IMR-90 (cell line): ENCODE measurements around the gene GABPB1. TPM values are rescaled to one million over a fixed set of nuclear protein-coding genes. Genes with fewer than 3 reads are reported as not detected.

Experiments
- ATAC-seq: fragments of 200-7000 bp; cut with Tn5 transposase; 2 replicates; pipeline ENCODE4 v1.9.1; 2020; ENCODE audit warnings: low read depth, mild to moderate bottlenecking, moderate library complexity
- BruUV-seq: library from RNA; stranded (reverse); fragments of 400-500 nt; replicated peaks from 2 replicates; lab custom pipeline; 2021; lab: Mats Ljungman, UMichigan
- CTCF ChIA-PET: fragments of 300-600 bp; formaldehyde crosslinking; extraction: SDS; loops from one replicate; lab custom pipeline; 2021; ENCODE audit warnings: antibody characterized with exemption; lab: Yijun Ruan, JAX
- POLR2A ChIA-PET: fragments of 300-600 bp; sonication (Branson Sonifier 250); formaldehyde crosslinking; loops from one replicate; lab custom pipeline; 2022; ENCODE audit warnings: antibody characterized with exemption; ENCODE audit not compliant: unreplicated experiment; lab: Charles Lee
- DNase-seq: peaks from one replicate; pipeline ENCODE4 v3.0.0; 2013
- H2AFZ ChIP-seq: replicated peaks from 2 replicates; pipeline ENCODE3; 2013; ENCODE audit warnings: low read length, mild to moderate bottlenecking; ENCODE audit not compliant: poor library complexity
- H2AK5ac ChIP-seq: 2 replicates; pipeline ENCODE4 v1.6.1; 2013; ENCODE audit warnings: low read depth, low read length, inconsistent platforms
- H2AK9ac ChIP-seq: replicated peaks from 2 replicates; pipeline ENCODE3; 2013; ENCODE audit warnings: mild to moderate bottlenecking, low read depth, low read length, moderate library complexity; ENCODE audit not compliant: poor library complexity
- H2BK120ac ChIP-seq: 2 replicates; pipeline ENCODE4 v1.6.1; 2013; ENCODE audit warnings: low read depth, low read length, inconsistent platforms
- H2BK15ac ChIP-seq: 3 replicates; pipeline ENCODE4 v1.6.1; 2013; ENCODE audit warnings: low read depth, low read length, inconsistent platforms
- H2BK20ac ChIP-seq: 2 replicates; pipeline ENCODE4 v1.6.1; 2013; ENCODE audit warnings: low read depth, mild to moderate bottlenecking, inconsistent platforms, low read length, moderate library complexity
- H2BK5ac ChIP-seq: 2 replicates; pipeline ENCODE4 v1.6.1; 2013; ENCODE audit warnings: mild to moderate bottlenecking, low read depth, low read length, inconsistent platforms; ENCODE audit not compliant: poor library complexity, severe bottlenecking
- H3K14ac ChIP-seq: replicated peaks from 2 replicates; pipeline ENCODE4 v1.6.1; 2013; ENCODE audit warnings: low read depth, low read length, inconsistent platforms
- H3K18ac ChIP-seq: 2 replicates; pipeline ENCODE4 v1.6.1; 2013; ENCODE audit warnings: low read depth, low read length, control low read depth
- H3K23ac ChIP-seq: 2 replicates; pipeline ENCODE4 v1.6.1; 2013; ENCODE audit warnings: low read depth, low read length, inconsistent platforms
- H3K27ac ChIP-seq: 2 replicates; pipeline ENCODE4 v1.5.1; 2013; ENCODE audit warnings: mild to moderate bottlenecking, control low read depth, low read length; ENCODE audit not compliant: insufficient read depth
- H3K27me3 ChIP-seq: 2 replicates; pipeline ENCODE4 v1.6.1; 2013; ENCODE audit warnings: low read length; ENCODE audit not compliant: control insufficient read depth, insufficient read depth
- H3K36me3 ChIP-seq: 2 replicates; pipeline ENCODE4 v1.6.1; 2013; ENCODE audit warnings: low read length, mixed read lengths; ENCODE audit not compliant: control insufficient read depth, insufficient read depth
- H3K4ac ChIP-seq: 2 replicates; pipeline ENCODE4 v1.6.1; 2013; ENCODE audit warnings: low read depth, low read length, inconsistent platforms
- H3K4me1 ChIP-seq: 2 replicates; pipeline ENCODE4 v1.6.1; 2013; ENCODE audit warnings: low read length, mixed read lengths; ENCODE audit not compliant: control insufficient read depth, insufficient read depth
- H3K4me2 ChIP-seq: 2 replicates; pipeline ENCODE4 v1.6.1; 2013; ENCODE audit warnings: low read depth, mild to moderate bottlenecking, control low read depth, low read length, moderate library complexity
- H3K4me3 ChIP-seq: 2 replicates; pipeline ENCODE4 v1.5.1; 2013; ENCODE audit warnings: low read depth, mild to moderate bottlenecking, control low read depth, low read length, moderate library complexity; ENCODE audit not compliant: insufficient read depth
- H3K56ac ChIP-seq: 2 replicates; pipeline ENCODE4 v1.6.1; 2013; ENCODE audit warnings: low read length, inconsistent platforms; ENCODE audit not compliant: insufficient read depth; ENCODE audit errors: extremely low read depth
- H3K79me1 ChIP-seq, 2 experiments: 2 replicates each; pipeline ENCODE4 v1.6.1; 2013; ENCODE audit warnings: low read length in 2 of 2, inconsistent platforms in 1 of 2, low read depth in 1 of 2
- H3K9ac ChIP-seq: 2 replicates; pipeline ENCODE4 v1.6.1; 2013; ENCODE audit warnings: low read depth, low read length, control low read depth
- H3K9me1 ChIP-seq: 2 replicates; pipeline ENCODE4 v1.6.1; 2013; ENCODE audit warnings: low read length, inconsistent platforms; ENCODE audit not compliant: insufficient read depth
- H3K9me3 ChIP-seq: 2 replicates; pipeline ENCODE4 v1.6.1; 2013; ENCODE audit warnings: low read length; ENCODE audit not compliant: control insufficient read depth, insufficient read depth
- H4K20me1 ChIP-seq: 2 replicates; pipeline ENCODE4 v1.6.1; 2013; ENCODE audit warnings: low read length, inconsistent platforms; ENCODE audit not compliant: insufficient read depth
- H4K5ac ChIP-seq: 2 replicates; pipeline ENCODE4 v1.6.1; 2013; ENCODE audit warnings: mild to moderate bottlenecking, low read depth, low read length, control low read depth
- H4K8ac ChIP-seq, 2 experiments: 2 replicates each; pipeline ENCODE4 v1.6.1; 2013; ENCODE audit warnings: low read depth in 2 of 2, low read length in 2 of 2, control low read depth in 1 of 2, inconsistent platforms in 1 of 2
- H4K91ac ChIP-seq: 2 replicates; pipeline ENCODE4 v1.6.1; 2013; ENCODE audit warnings: low read depth, low read length, inconsistent platforms; ENCODE audit not compliant: insufficient read depth
- BHLHE40 ChIP-seq: fragments of 150-350 bp; IDR thresholded peaks from 2 replicates; pipeline ENCODE4 v1.6.1; 2016; ENCODE audit warnings: mild to moderate bottlenecking, low read depth, low read length
- CEBPB ChIP-seq: IDR thresholded peaks from 2 replicates; pipeline ENCODE4 v1.6.1; 2012; ENCODE audit warnings: low read depth, low read length, improper control_type of control experiment
- CHD1 ChIP-seq: IDR thresholded peaks from 2 replicates; pipeline ENCODE4 v1.6.1; 2012; ENCODE audit warnings: low read depth, low read length, improper control_type of control experiment
- CTCF ChIP-seq: conservative IDR thresholded peaks from 2 replicates; pipeline ENCODE4 v1.5.1; 2012; ENCODE audit warnings: mild to moderate bottlenecking, low read depth, low read length, improper control_type of control experiment
- FOS ChIP-seq: fragments of 150-350 bp; IDR thresholded peaks from 2 replicates; pipeline ENCODE4 v1.6.1; 2016; ENCODE audit warnings: low read depth, low read length
- MAFK ChIP-seq: IDR thresholded peaks from 2 replicates; pipeline ENCODE4 v1.6.1; 2012; ENCODE audit warnings: low read depth, low read length, improper control_type of control experiment
- MAZ ChIP-seq: IDR thresholded peaks from 2 replicates; pipeline ENCODE4 v1.6.1; 2012; ENCODE audit warnings: low read depth, mild to moderate bottlenecking, low read length, improper control_type of control experiment, moderate library complexity, borderline replicate concordance
- MXI1 ChIP-seq: IDR thresholded peaks from 2 replicates; pipeline ENCODE4 v1.6.1; 2012; ENCODE audit warnings: low read depth, mild to moderate bottlenecking, low read length, moderate library complexity, borderline replicate concordance
- NFE2L2 ChIP-seq: fragments of 150-350 bp; IDR thresholded peaks from 2 replicates; pipeline ENCODE4 v1.6.1; 2016; ENCODE audit warnings: low read depth, mild to moderate bottlenecking, low read length
- POLR2A ChIP-seq: IDR thresholded peaks from 2 replicates; pipeline ENCODE4 v1.6.1; 2012; ENCODE audit warnings: mild to moderate bottlenecking, low read depth, low read length
- RAD21 ChIP-seq: IDR thresholded peaks from 2 replicates; pipeline ENCODE4 v1.6.1; 2012; ENCODE audit warnings: low read length, improper control_type of control experiment
- RCOR1 ChIP-seq: IDR thresholded peaks from 2 replicates; pipeline ENCODE4 v1.6.1; 2012; ENCODE audit warnings: mild to moderate bottlenecking, low read length, improper control_type of control experiment; ENCODE audit not compliant: insufficient replicate concordance
- RFX5 ChIP-seq: IDR thresholded peaks from 2 replicates; pipeline ENCODE4 v1.8.0; 2012; ENCODE audit warnings: low read depth, mild to moderate bottlenecking, low read length, moderate library complexity
- SMC3 ChIP-seq: fragments of 150-350 bp; IDR thresholded peaks from 2 replicates; pipeline ENCODE4 v1.6.1; 2016; ENCODE audit warnings: low read depth, mild to moderate bottlenecking, antibody characterized with exemption, low read length, moderate library complexity
- USF2 ChIP-seq: fragments of 150-350 bp; IDR thresholded peaks from 2 replicates; pipeline ENCODE4 v1.6.1; 2017; ENCODE audit warnings: mild to moderate bottlenecking, antibody characterized with exemption, low read length, low read depth
- WGBS, 2 experiments: methylation state at CpG; one replicate each; pipeline versions ENCODE4 v1.1.5 to v1.1.7; 2013; ENCODE audit warnings: missing lambda C conversion rate in 2 of 2; ENCODE audit not compliant: insufficient read length in 1 of 2; ENCODE audit errors: extremely low coverage in 2 of 2; 5-methylcytosine and 5-hydroxymethylcytosine counted together
- dilution Hi-C: fragments of 300-500 bp; cut with HindIII; formaldehyde crosslinking; loops from one replicate; pipeline ENCODE4 v1.14.3; 2018; ENCODE audit warnings: low sequenced_read_pairs; ENCODE audit not compliant: unreplicated experiment
- in situ Hi-C: fragments of 300-500 bp; cut with MboI; formaldehyde crosslinking; loops from 3 replicates; pipeline ENCODE4 v1.14.3; 2019; ENCODE audit warnings: low sequenced_read_pairs, inconsistent platforms, mixed read lengths
- intact Hi-C: fragments of 100-400 bp; cut with micrococcal nuclease; formaldehyde crosslinking; loops from 2 replicates; pipeline ENCODE4 v1.10.0; 2022
- polyA plus RNA-seq, 3 experiments: library from polyadenylated mRNA; depleted of rRNA; stranded (reverse); fragments of >200 nt; gene quantifications; 2 replicates each; pipeline ENCODE4 v1.2.3, GENCODE V29; 2012; ENCODE audit warnings: low replicate concordance in 1 of 3
- total RNA-seq: library from RNA; depleted of rRNA; stranded (reverse); fragments of >200 nt; gene quantifications from 2 replicates; pipeline ENCODE4 v1.2.3, GENCODE V29; 2012
- TF ChIP-seq, protein P1 (sequence below): fragments of 150-350 bp; IDR thresholded peaks from 2 replicates; pipeline ENCODE4 v1.6.1; 2016; ENCODE audit warnings: low read depth, mild to moderate bottlenecking, low read length, moderate library complexity, borderline replicate concordance

Gene GABPB1
- total and polyA plus RNA-seq, 2 of the 4 experiments (the other 2 are of a cell fraction) = 26.3 to 89.3 TPM

GRCh38 chr15:50278496-50278895 is 76.5 kb downstream of the GABPB1 start:
- Histone ChIP-seq H4K5ac (no peak overlapping the region), H3K9me1 (no peaks in the 10 kb centered on the region; the same call in 1 of the 2 replicates), H3K27ac (no peak overlapping the region), H3K27me3 (no peaks in the 10 kb centered on the region), H3K14ac (no peak overlapping the region), H3K4me2 (no peak overlapping the region), H4K8ac (no peak overlapping the region), H3K79me1 (no peaks in the 10 kb centered on the region), H2BK5ac (no peak overlapping the region), H3K36me3 (peaks cover 2% of the 10 kb centered on the region; the same call in 1 of the 2 replicates), H4K91ac (no peak overlapping the region), H3K4ac (no peak overlapping the region), H2AFZ (no peak overlapping the region), H3K18ac (no peak overlapping the region), H3K4me3 (no peak overlapping the region), H3K9me3 (no peaks in the 10 kb centered on the region), H2AK5ac (no peak overlapping the region), H2BK20ac (no peak overlapping the region), H3K9ac (no peak overlapping the region), H2BK120ac (no peak overlapping the region), H3K23ac (no peak overlapping the region), H3K4me1 (no peaks in the 10 kb centered on the region), H2AK9ac (no peak overlapping the region), H2BK15ac (no peak overlapping the region), H4K20me1 (no peaks in the 10 kb centered on the region), H3K56ac (no peak overlapping the region)
- no TSS peak for BruUV-seq
- no peak for DNase-seq
- POLR2A ChIA-PET = no interaction called here
- in situ Hi-C loops (no loop called here), dilution Hi-C loops (no loop called here), intact Hi-C loops (loop anchor here (1.0 kb wide), 1 partner anchor 43 kb away; no protein-coding TSS in a partner anchor)
- no CpG with 5 or more reads among the region's 4 CpGs for WGBS, 2 experiments
- CTCF ChIA-PET = interaction anchor here (0.6 to 0.7 kb wide), 2 partner anchors 43 to 556 kb away, joined by 3 read pairs; no protein-coding TSS in a partner anchor
- ATAC-seq = no peak
- TF ChIP-seq POLR2A (no peak), RAD21 (no peak), RCOR1 (no peak), MXI1 (no peak), SMC3 (no peak), CTCF (no peak), BHLHE40 (no peak), USF2 (no peak), NFE2L2 (no peak), CHD1 (no peak), MAFK (no peak), MAZ (no peak), CEBPB (no peak), RFX5 (no peak), FOS (no peak)
- TF ChIP-seq, protein P1, sequence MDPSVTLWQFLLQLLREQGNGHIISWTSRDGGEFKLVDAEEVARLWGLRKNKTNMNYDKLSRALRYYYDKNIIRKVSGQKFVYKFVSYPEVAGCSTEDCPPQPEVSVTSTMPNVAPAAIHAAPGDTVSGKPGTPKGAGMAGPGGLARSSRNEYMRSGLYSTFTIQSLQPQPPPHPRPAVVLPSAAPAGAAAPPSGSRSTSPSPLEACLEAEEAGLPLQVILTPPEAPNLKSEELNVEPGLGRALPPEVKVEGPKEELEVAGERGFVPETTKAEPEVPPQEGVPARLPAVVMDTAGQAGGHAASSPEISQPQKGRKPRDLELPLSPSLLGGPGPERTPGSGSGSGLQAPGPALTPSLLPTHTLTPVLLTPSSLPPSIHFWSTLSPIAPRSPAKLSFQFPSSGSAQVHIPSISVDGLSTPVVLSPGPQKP = no peak
